Epidermal melanocyte (primary cell): Measurements from ENCODE around the gene TRPM2.

Experiments used
- DNase-seq: peaks from one replicate; pipeline ENCODE4 v3.0.0; 2011; ENCODE audit warnings: low spot score; ENCODE audit not compliant: insufficient read length

The TRPM2 gene

DNA sequence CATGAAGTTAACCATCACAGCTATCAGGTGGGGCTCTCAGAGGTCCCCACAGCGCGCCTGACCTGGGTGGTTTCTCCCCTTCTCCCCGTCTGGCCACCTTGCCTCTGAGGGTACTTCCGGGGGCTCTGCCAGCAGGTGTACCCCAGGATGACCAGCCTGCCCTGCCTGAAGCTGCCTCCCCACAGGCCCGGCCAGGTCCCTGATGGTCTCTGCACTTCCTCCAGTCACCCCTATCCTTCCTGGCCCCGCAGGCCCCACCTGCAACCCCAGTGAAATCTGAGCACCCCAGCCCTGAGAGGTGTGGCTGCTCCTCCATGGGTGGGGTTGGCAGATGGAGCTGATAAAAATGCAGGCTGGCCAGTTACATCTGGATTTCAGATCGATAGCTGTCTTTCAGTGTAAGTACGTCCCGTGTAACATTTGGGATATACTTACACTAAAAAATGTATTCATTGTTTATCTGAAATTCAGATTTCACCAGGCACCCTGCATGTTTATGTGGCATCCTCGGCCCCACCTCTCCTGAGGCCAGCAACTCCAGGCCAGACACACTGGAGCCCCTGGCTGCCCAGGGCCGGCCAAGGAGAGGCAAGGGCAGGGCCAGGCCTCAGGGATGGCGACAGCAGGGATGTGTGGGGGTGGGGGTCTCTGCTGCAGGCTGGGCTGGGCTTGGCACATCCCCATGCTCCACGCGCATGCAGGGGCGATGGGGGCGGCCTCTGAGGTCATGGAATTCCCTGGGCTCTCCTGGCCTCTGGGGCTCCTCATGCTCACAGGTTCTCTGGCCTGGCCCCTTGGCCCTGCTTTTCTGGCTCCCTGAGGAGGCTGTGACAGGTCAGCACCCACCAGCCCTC, 127.0 kb downstream of the TRPM2 start:
- no peak for DNase-seq

DNA sequence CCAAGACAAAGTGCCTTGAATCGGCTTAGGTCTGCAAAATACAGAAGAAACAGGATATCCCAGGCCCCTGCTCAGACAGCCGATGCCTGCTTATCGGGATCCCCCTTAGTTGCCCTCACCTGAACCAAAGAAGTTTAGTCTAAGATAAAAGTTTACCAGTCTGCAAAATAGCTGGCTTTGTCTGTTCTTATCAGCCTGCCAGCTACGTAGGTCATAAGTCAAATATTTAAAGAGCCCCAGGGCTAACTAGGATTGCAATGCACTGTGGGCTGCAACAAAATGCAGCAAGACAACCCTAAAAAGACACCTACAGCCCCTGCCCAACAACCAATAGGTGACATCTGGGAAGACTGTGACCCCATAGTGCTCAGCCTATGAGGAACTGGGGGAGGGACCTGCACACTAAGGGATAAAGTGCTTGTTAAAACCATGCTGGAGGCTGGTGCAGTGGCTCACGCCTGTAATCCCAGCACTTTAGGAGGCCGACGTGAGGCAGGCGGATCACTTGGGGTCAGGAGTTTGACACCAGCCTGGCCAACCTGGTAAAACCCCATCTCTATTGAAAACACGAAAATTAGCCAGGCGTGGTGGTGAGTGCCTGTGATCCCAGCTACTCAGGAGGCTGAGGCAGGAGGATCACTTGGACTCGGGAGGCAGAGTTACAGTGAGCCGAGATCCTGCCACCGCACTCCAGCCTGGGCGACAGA, 129.3 kb downstream of the TRPM2 start:
- no peak for DNase-seq

DNA sequence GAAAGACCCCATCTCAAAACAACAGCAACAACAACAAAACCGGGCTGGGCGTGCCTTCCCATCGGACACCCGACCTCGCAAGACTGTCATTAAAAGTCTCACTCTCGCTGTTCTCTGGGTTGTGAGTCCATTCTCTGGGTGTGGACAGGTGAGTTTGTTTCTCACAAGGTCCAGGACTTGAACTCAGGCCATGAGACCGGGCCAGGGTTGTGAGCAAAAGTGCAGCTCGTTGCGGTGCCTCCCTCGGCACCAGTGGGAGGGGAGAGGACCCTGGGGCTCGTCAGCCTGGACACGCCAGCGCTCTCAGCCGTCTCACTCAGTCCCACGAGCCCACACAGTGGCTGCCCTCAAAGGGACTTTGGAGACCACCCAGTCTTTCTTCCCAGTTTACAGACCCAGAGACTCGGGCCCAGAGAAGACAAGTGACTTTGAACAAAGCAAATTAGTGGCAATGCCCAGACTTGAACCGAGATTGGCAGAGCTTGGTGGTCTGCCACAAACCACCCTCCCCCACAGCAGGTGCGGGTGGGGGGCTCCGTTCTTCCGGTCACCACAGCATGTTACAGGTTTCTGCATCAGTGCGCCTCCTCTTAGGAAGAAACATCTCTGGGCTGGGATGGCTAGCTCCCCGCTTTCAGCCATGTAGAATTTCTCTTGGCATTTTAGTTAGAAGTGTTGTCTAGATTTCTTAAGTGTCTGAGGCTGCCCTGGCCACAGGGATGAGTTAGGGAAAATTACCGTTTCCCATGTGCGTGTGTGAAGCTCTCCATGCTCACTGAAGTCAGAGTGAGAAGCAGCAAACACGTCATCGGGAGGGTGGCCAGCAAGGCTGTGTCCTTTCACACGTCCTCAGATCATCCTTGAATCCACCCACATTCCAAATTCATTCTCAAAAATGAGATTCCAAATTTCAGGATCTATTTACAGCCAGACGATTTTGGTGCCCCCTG, 130.1 kb downstream of the TRPM2 start:
- DNase-seq = no peak

DNA sequence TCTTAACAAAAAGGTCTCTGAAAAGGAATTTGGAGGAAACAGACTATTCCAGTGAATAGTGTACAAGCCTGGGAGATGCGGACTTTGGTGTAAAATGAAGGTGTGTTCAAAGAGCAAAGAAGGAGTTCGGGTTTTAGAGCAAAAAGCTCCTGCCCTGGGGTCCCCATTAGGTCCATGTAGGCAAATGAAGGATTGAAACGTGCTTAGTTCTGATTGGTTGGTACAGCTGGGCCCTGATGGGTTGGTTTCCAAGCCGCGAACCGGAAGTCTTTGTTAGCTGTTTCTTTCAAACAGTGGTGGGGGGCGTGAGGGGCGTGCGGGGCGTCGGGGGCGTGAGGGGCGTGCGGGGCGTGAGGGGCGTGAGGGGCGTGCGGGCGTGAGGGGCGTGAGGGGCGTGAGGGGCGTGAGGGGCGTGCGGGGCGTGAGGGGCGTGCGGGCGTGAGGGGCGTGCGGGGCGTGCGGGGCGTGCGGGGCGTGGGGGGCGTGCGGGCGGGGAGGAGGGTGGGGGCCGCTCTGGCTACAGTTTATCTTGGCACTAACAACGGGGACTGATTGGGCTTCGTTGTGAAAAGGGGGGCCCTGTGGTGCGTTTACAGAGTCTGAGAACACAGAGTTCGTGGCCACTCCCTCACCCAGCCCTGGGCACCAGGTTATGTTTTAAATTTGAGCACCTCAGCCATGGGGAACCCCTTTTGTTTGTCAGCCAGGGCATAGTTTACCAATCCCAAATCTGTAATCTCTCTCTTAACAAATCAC, 131.3 kb downstream of the TRPM2 start:
- DNase-seq = no peak

DNA sequence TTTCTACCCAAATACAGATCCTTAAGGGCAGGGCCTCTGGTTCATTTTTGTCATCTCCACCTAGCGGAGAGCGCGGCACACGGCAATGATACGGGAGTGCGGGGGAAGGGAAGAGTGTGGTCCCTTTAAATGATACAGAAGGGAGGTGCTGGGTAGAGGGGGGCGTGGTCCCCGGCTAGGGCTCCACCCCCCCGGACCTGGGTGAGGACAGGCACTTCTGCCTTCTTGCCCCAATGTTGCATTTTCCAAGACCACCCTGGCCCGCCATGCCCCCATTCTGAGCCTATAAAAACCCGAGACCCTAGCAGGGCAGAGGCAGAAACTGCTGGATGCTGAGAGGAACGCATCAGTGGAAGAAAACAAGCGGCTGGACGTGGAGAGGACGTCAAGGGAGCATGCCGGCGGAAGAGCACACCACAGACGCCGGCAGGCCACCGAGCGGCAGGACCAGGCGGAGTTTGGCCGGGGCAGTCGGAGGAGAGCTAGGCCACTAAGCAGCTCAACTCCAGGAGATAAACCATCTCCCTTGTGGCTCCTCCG, 131.9 kb downstream of the TRPM2 start:
- DNase-seq = no peak

DNA sequence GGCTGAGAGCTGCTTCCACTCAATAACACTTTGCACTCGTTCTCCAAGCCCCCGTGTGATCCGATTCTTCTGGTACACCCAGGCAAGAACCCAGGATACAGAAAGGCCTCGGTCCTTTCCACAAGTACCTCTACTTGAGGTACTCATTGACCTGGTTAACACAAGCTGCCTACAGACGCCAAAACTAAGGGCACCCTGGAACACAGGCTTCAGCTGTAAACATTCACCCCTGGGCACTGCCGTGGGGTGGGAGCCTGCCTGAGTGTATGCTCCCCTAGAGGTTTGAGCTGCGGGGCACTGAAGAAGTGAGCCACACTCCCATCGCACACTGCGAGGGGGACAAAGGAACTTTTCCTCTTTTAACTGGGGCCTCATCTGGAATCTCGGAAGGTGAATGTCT, 132.4 kb downstream of the TRPM2 start:
- no peak for DNase-seq

DNA sequence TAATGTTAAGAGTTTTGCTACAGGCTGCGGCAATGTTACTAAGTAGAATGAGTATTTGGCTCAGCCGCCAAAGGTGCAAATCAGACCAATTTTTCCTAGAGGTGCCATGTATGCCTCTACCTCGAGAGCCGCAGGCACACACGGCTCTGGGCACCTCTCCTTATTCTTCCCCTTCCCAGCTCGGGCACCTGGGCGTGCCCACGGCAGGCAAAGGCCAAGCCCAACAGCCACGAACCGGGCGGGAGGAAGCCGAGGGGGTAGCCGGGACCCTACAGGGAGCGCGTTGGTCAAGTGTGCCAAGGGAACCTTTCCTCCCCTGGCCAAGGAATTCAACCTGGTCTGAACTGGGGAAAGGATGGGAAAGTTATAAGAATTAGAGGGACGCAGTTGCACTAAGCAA, 132.9 kb downstream of the TRPM2 start:
- no peak for DNase-seq

DNA sequence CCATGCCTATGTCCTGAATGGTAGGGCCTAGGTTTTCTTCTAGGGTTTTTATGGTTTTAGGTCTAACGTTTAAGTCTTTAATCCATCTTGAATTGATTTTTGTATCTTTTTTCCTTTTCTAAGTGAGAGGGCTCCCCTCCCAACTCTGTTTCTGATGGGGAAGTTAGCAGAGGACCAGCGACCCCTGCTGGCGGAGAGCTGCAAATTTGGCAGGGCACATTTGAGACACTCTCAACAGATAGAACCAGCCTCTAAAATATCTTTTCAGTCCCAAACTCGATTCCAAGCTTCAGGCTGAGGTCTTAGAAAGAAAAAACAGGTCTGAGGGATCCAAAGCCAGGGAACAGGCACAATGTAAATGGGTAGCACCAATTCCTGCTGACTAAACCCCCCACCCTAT, 134.4 kb downstream of the TRPM2 start:
- DNase-seq = no peak

DNA sequence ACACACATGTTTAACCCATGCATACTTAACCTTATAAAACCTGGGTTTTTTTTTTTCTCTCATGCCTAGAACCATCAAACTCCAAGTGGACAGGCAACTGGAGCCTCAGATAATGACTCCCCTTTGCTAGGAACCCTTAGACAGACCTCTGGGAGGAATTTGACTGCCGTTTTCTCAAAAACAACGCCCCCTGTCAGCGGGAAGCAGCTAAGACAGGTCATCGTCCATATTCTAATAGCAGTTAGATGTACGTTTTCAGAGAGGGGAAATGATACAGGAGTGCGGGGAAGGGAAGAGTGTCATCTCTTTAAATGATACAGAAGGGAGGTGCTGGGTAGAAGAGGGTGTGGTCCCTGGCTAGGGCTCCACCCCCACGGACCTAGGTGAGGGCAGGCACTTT, 136.5 kb downstream of the TRPM2 start:
- no peak for DNase-seq

DNA sequence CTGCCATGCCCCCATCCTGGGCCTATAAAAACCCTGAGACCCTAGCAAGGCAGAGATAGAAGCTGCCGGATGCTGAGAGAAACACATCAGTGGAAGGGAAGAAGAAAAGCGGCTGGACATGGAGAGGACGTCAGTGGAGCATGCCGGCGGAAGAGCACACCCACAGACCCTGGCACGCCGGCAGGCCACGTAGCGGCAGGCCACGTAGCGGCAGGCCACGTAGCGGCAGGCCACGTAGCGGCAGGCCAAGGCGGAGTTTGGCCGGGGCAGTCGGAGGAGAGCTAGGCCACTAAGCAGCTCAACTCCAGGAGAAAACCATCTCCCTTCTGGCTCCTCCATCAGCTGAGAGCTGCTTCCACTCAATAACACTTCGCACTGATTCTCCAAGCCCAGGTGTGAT, 137.0 kb downstream of the TRPM2 start:
- no peak for DNase-seq

DNA sequence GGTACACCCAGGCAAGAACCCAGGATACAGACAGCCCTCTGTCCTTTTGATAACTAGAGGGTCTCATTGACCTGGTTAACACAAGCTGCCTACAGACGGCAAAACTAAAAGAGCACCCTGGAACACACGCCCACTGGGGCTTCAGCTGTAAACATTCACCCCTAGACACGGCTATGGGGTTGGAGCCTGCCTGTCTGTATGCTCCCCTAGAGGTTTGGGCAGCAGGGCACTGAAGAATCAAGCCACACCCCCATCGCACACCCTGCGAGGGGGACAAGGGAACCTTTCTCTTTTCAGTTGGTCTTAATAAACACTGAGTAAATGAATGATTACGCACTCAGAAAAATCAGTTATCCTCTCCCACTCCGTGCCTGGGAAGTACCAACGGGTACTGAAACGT, 137.4 kb downstream of the TRPM2 start:
- no peak for DNase-seq
